ENCODE measurements around the gene IGSF3. TPM values are rescaled to one million over a fixed set of nuclear protein-coding genes. Genes with fewer than 3 reads are reported as not detected.
"Not testable (repeated sequence)": the region's sequence is repeated elsewhere in the genome, so short reads cannot be mapped to it uniquely, and the experiment has no call there.

The IGSF3 gene
- total RNA-seq, 2 donors from 2014 or later: 21.4 to 30.6 TPM

GRCh38 chr1:116663821-116664220 lies 3.7 kb downstream of the IGSF3 start:
- Histone ChIP-seq H3K27ac (no peak overlapping the region), H3K9me3 (no peaks in the 10 kb centered on the region), H3K27me3 (no peaks in the 10 kb centered on the region), H3K9ac (ENCODE audit: low read depth in 2 of 2, low read length in 2 of 2) (peak overlapping the region in 1 of 2 donors; percentile 12), H3K36me3 (no peaks in the 10 kb centered on the region), H3K4me3 (no peak overlapping the region), H3K4me1 (no peaks in the 10 kb centered on the region)
- intact Hi-C loops (cut with DNase I): no loop called here
- no peak for DNase-seq
- TF ChIP-seq CTCF (IDR thresholded peaks at IDR 0.05): no peak

GRCh38 chr1:116661633-116662032 lies 5.9 kb downstream of the IGSF3 start:
- no peaks in the 10 kb centered on the region for H3K4me1 ChIP-seq
- H3K9me3 ChIP-seq: no peaks in the 10 kb centered on the region
- H3K27me3 ChIP-seq: no peaks in the 10 kb centered on the region
- H3K27ac ChIP-seq: no peak overlapping the region
- no peak overlapping the region for H3K9ac ChIP-seq (ENCODE audit: low read depth in 2 of 2, low read length in 2 of 2)
- H3K4me3 ChIP-seq: no peak overlapping the region
- no peak for TF ChIP-seq CTCF (IDR thresholded peaks at IDR 0.05)
- no peaks in the 10 kb centered on the region for H3K36me3 ChIP-seq
- intact Hi-C loops (cut with DNase I): no loop called here
- no peak for DNase-seq

GRCh38 chr1:116658645-116659044 lies 8.9 kb downstream of the IGSF3 start:
- DNase-seq; H3K9ac ChIP-seq (ENCODE audit: low read depth in 2 of 2, low read length in 2 of 2); H3K9me3 ChIP-seq; H3K4me1 ChIP-seq; H3K36me3 ChIP-seq; H3K27me3 ChIP-seq; H3K4me3 ChIP-seq; H3K27ac ChIP-seq; intact Hi-C loops (cut with DNase I): not testable (repeated sequence)

- H3K4me3 ChIP-seq; H3K4me1 ChIP-seq; H3K9ac ChIP-seq (ENCODE audit: low read depth in 2 of 2, low read length in 2 of 2); H3K9me3 ChIP-seq; intact Hi-C loops (cut with DNase I); H3K27me3 ChIP-seq; DNase-seq; H3K27ac ChIP-seq; H3K36me3 ChIP-seq: not testable (repeated sequence)
These were observed 9.7 kb downstream of the IGSF3 start for GRCh38 chr1:116657836-116658235.

GRCh38 chr1:116654351-116654750 lies 13.2 kb downstream of the IGSF3 start:
- TF ChIP-seq CTCF (IDR thresholded peaks at IDR 0.05): no peak
- no peak for DNase-seq
- no peaks in the 10 kb centered on the region for H3K4me1 ChIP-seq
- no peaks in the 10 kb centered on the region for H3K27me3 ChIP-seq
- intact Hi-C loops (cut with DNase I): no loop called here
- no peaks in the 10 kb centered on the region for H3K9me3 ChIP-seq
- no peak overlapping the region for H3K4me3 ChIP-seq
- no peak overlapping the region for H3K27ac ChIP-seq
- H3K9ac ChIP-seq (ENCODE audit: low read depth in 2 of 2, low read length in 2 of 2): no peak overlapping the region
- H3K36me3 ChIP-seq: no peaks in the 10 kb centered on the region

- H3K4me3 ChIP-seq; H3K27ac ChIP-seq; intact Hi-C loops (cut with DNase I); H3K27me3 ChIP-seq; H3K9me3 ChIP-seq; H3K4me1 ChIP-seq; H3K9ac ChIP-seq (ENCODE audit: low read depth in 2 of 2, low read length in 2 of 2); DNase-seq; H3K36me3 ChIP-seq: not testable (repeated sequence)
These were observed 14.9 kb downstream of the IGSF3 start for GRCh38 chr1:116652598-116652997.

- H3K4me3 ChIP-seq; intact Hi-C loops (cut with DNase I); DNase-seq: not testable (repeated sequence)
These were observed 16.8 kb downstream of the IGSF3 start for GRCh38 chr1:116650781-116651180.

GRCh38 chr1:116649041-116649440 lies 18.5 kb downstream of the IGSF3 start:
- H3K4me3 ChIP-seq; intact Hi-C loops (cut with DNase I); H3K36me3 ChIP-seq; H3K27me3 ChIP-seq; H3K4me1 ChIP-seq; H3K9ac ChIP-seq (ENCODE audit: low read depth in 2 of 2, low read length in 2 of 2); H3K9me3 ChIP-seq; DNase-seq; H3K27ac ChIP-seq: not testable (repeated sequence)

More at GRCh38 chr1:116650781-116651180, 16.8 kb downstream of the IGSF3 start:
- not testable (repeated sequence) for H3K9ac ChIP-seq (ENCODE audit: low read depth in 2 of 2, low read length in 2 of 2); H3K4me1 ChIP-seq; H3K9me3 ChIP-seq; H3K27me3 ChIP-seq; H3K27ac ChIP-seq; H3K36me3 ChIP-seq

- intact Hi-C loops (cut with DNase I); DNase-seq: not testable (repeated sequence)
These were observed 19.2 kb downstream of the IGSF3 start for GRCh38 chr1:116648325-116648724.

GRCh38 chr1:116647186-116647585 lies 20.3 kb downstream of the IGSF3 start:
- DNase-seq: peak; percentile 83
- H3K4me1 ChIP-seq: not testable (repeated sequence)
- H3K27ac ChIP-seq: peak overlapping the region; percentile 27

More at GRCh38 chr1:116648325-116648724, 19.2 kb downstream of the IGSF3 start:
- not testable (repeated sequence) for H3K36me3 ChIP-seq; H3K4me3 ChIP-seq; H3K4me1 ChIP-seq; H3K27me3 ChIP-seq; H3K9me3 ChIP-seq; H3K9ac ChIP-seq (ENCODE audit: low read depth in 2 of 2, low read length in 2 of 2); H3K27ac ChIP-seq

GRCh38 chr1:116646673-116647170 lies 20.8 kb downstream of the IGSF3 start:
- intact Hi-C loops (cut with DNase I); H3K36me3 ChIP-seq; H3K4me3 ChIP-seq; H3K27ac ChIP-seq; H3K9me3 ChIP-seq; DNase-seq; H3K27me3 ChIP-seq; H3K4me1 ChIP-seq: not testable (repeated sequence)
- H3K9ac ChIP-seq (ENCODE audit: low read depth in 2 of 2, low read length in 2 of 2): peak overlapping the region in 1 of 2 donors; percentile 35

More at GRCh38 chr1:116647186-116647585, 20.3 kb downstream of the IGSF3 start:
- H3K27me3 ChIP-seq; H3K36me3 ChIP-seq; intact Hi-C loops (cut with DNase I); H3K9ac ChIP-seq (ENCODE audit: low read depth in 2 of 2, low read length in 2 of 2); H3K9me3 ChIP-seq; H3K4me3 ChIP-seq: not testable (repeated sequence)
